ENCODE data around the gene URB2.
"Not testable (repeated sequence)": the region's sequence is repeated elsewhere in the genome, so short reads cannot be mapped to it uniquely, and the experiment has no call there.

URB2 gene

GRCh38 chr1:229705152-229705551, 79.1 kb downstream of the URB2 start:
- not testable (repeated sequence) for H3K9me3 ChIP-seq (ENCODE audit: control insufficient read depth in 1 of 2, low read length in 2 of 2); H3K4me3 ChIP-seq (ENCODE audit: low read depth in 1 of 2, low read length in 2 of 2); H3K27ac ChIP-seq (ENCODE audit: low read depth, low read length); H3K27me3 ChIP-seq (ENCODE audit: control insufficient read depth in 1 of 2, insufficient read depth in 2 of 2, low read length in 2 of 2); H3K4me1 ChIP-seq (ENCODE audit: control insufficient read depth in 1 of 2, insufficient read depth in 2 of 2, low read length in 2 of 2); H3K36me3 ChIP-seq (ENCODE audit: control insufficient read depth in 1 of 2, insufficient read depth in 2 of 2, low read length in 2 of 2); H3K9ac ChIP-seq (ENCODE audit: low read depth in 1 of 2, low read length in 2 of 2)

DNA sequence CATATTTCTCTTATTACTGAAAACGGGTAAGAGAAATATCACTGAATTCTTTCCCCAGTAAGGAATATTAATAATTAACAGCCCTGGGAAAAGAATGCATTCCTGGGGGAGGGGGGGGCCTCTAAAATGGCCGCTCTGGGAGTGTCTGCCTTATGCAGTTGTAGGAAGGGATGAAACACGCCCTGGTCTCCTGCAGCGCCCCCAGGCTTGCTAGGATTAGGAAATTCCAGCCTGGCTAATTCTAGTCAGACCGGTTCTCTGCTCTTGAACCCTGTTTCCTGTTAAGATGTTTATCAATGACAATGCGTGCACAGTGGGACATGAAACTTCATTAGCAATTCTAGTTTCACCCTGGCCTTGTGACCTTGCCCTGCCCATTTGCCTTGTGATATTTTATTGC, 81.1 kb downstream of the URB2 start:
- not testable (repeated sequence) for H3K36me3 ChIP-seq (ENCODE audit: control insufficient read depth in 1 of 2, insufficient read depth in 2 of 2, low read length in 2 of 2); H3K9ac ChIP-seq (ENCODE audit: low read depth in 1 of 2, low read length in 2 of 2); H3K4me3 ChIP-seq (ENCODE audit: low read depth in 1 of 2, low read length in 2 of 2); H3K27ac ChIP-seq (ENCODE audit: low read depth, low read length); H3K4me1 ChIP-seq (ENCODE audit: control insufficient read depth in 1 of 2, insufficient read depth in 2 of 2, low read length in 2 of 2); H3K9me3 ChIP-seq (ENCODE audit: control insufficient read depth in 1 of 2, low read length in 2 of 2); H3K27me3 ChIP-seq (ENCODE audit: control insufficient read depth in 1 of 2, insufficient read depth in 2 of 2, low read length in 2 of 2)

DNA sequence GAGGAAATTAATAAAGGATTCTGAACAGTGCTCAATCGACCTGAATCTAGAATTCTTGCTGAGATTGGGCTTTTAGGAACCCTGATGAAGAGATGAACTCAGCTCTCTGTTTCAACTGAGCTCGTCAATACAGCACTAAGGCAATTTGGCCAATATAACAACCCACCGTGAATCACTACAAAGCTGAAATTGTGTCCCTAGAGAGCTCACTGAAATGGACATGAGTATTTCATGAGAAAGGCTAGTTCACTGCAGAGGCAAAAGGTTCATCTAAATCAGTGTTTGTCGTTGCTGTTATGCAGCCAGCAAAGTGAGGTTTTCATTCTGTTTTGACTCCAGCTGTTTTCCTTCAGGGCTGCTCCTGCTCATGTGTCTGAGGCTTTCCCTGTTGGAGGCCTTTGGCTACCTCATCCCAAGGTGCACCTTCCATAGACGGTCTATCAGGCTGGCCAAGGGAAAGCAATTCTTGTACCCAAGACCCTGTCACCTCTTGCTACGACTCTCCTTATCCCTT, 83.5 kb downstream of the URB2 start:
- H3K27ac ChIP-seq (ENCODE audit: low read depth, low read length): no peak overlapping the region
- H3K36me3 ChIP-seq (ENCODE audit: control insufficient read depth in 1 of 2, insufficient read depth in 2 of 2, low read length in 2 of 2): no peaks in the 10 kb centered on the region
- H3K9ac ChIP-seq (ENCODE audit: low read depth in 1 of 2, low read length in 2 of 2): no peak overlapping the region
- H3K4me1 ChIP-seq (ENCODE audit: control insufficient read depth in 1 of 2, insufficient read depth in 2 of 2, low read length in 2 of 2): no peaks in the 10 kb centered on the region
- no peak overlapping the region for H3K4me3 ChIP-seq (ENCODE audit: low read depth in 1 of 2, low read length in 2 of 2)
- H3K9me3 ChIP-seq (ENCODE audit: control insufficient read depth in 1 of 2, low read length in 2 of 2): no peaks in the 10 kb centered on the region
- no peaks in the 10 kb centered on the region for H3K27me3 ChIP-seq (ENCODE audit: control insufficient read depth in 1 of 2, insufficient read depth in 2 of 2, low read length in 2 of 2)

Measured in duodenal mucosa (tissue), 2 donors.